Right lobe of liver (tissue), 6 donors: ENCODE data around the gene PGLYRP2. TPM values are rescaled to one million over a fixed set of nuclear protein-coding genes. Genes with fewer than 3 reads are reported as not detected.
A peak's percentile ranks its signal among the peaks of the same experiment; 100 is the strongest.

Source experiments
- ATAC-seq, 4 donors: fragments of 200-7000 bp; cut with Tn5 transposase; one replicate each; pipeline ENCODE4 v1.9.1; 2020; ENCODE audit warnings: mild to moderate bottlenecking in 4 of 4, moderate library complexity in 4 of 4
- DNase-seq, 3 donors: peaks; one replicate each; pipeline ENCODE4 v3.0.0-alpha.2; 2020
- H3K27ac ChIP-seq, 3 donors: fragments of 200-600 bp; one replicate each; pipeline ENCODE4 v1.8.0; 2022
- H3K27me3 ChIP-seq, 2 donors: fragments of 200-600 bp; one replicate each; pipeline ENCODE4 v1.8.0; 2022
- H3K36me3 ChIP-seq, 4 donors: fragments of 200-600 bp; sonication (generic) in 1 of 4; one replicate each; pipeline versions ENCODE4 v1.5.1 to v1.8.0; 2017 to 2022; ENCODE audit warnings: control low read depth in 1 of 4
- H3K4me1 ChIP-seq, 4 donors: fragments of 200-600 bp; sonication (generic) in 1 of 4; one replicate each; pipeline versions ENCODE4 v1.5.1 to v1.8.0; 2017 to 2022; ENCODE audit warnings: control low read depth in 1 of 4
- H3K4me3 ChIP-seq, 3 donors: fragments of 200-600 bp; one replicate each; pipeline ENCODE4 v1.8.0; 2022
- H3K9me3 ChIP-seq, 4 donors: fragments of 200-600 bp; sonication (generic) in 1 of 4; one replicate each; pipeline versions ENCODE4 v1.5.1 to v1.8.0; 2017 to 2022; ENCODE audit warnings: control low read depth in 1 of 4
- CTCF ChIP-seq, 4 donors: fragments of 200-600 bp in 3 of 4; fragments of 450-650 bp in 1 of 4; IDR thresholded peaks; one replicate each; pipeline versions ENCODE4 v1.5.1 to v1.8.0; 2016 to 2022; ENCODE audit warnings: antibody characterized with exemption in 4 of 4, mild to moderate bottlenecking in 2 of 4
- POLR2A ChIP-seq: fragments of 450-650 bp; IDR thresholded peaks from one replicate; pipeline ENCODE4 v1.6.1; 2017; ENCODE audit warnings: antibody characterized with exemption, mild to moderate bottlenecking
- WGBS: methylation state at CpG from one replicate; pipeline ENCODE4 v1.1.6; 2018; ENCODE audit warnings: low coverage, low lambda C conversion rate; ENCODE audit not compliant: insufficient coverage; ENCODE audit errors: missing lambda C conversion rate; 5-methylcytosine and 5-hydroxymethylcytosine counted together
- intact Hi-C, 2 donors: fragments of 100-400 bp; cut with DNase I; formaldehyde crosslinking; loops; one replicate each; pipeline versions ENCODE4 v1.11.2 to v1.14.1; 2022
- total RNA-seq, 6 experiments: library from RNA; depleted of rRNA in 2 of 6; stranded (reverse); fragments of >200 nt in 2 of 6; fragmentation: NEBNext Ultra II Directional in 3 of 6; extraction: Animal tissue kit (Norgen Biotek cat#: 25700) in 3 of 6; gene quantifications; one replicate each; pipeline versions ENCODE4 v1.1.0 to v1.2.4, GENCODE V29; 2016 to 2023
- donor health status: DM: no; HTN: yes; CAD: no.
- donor health status: DM: no; HTN: no; CAD: no.
- donor health status: DM: no; HTN: no; CAD: no.
- donor health status: DM: no; HTN: yes; CAD: no.
- donor health status: DM: no; HTN: yes; CAD: no.

PGLYRP2 gene
- total RNA-seq, 6 experiments from 2014 or later, result 45.1 to 135 (median 59.2) TPM

GRCh38 chr19:15436012-15436825 is 43.1 kb downstream of the PGLYRP2 start:
- H3K36me3 ChIP-seq, result no peaks in the 10 kb centered on the region

GRCh38 chr19:15433519-15434069 is 45.7 kb downstream of the PGLYRP2 start:
- WGBS, result 81% methylated on average over 6 of the region's 8 CpGs
- Histone ChIP-seq H3K9me3 (no peaks in the 10 kb centered on the region), H3K36me3 (no peaks in the 10 kb centered on the region), H3K27me3 (no peaks in the 10 kb centered on the region), H3K27ac (peak overlapping the region in 1 of 3 donors; percentile 82), H3K4me3 (peak overlapping the region in 1 of 3 donors; percentile 75), H3K4me1 (peaks cover 0 to 31% (median 13%) of the 10 kb centered on the region in 4 donors)
- intact Hi-C loops, result no loop called here
- DNase-seq, result no peak
- no peak for TF ChIP-seq CTCF (IDR thresholded peaks at IDR 0.05)
- no peak for TF ChIP-seq POLR2A
- ATAC-seq, result no peak

More at GRCh38 chr19:15436012-15436825, 43.1 kb downstream of the PGLYRP2 start:
- Histone ChIP-seq H3K27ac (no peak overlapping the region), H3K9me3 (no peaks in the 10 kb centered on the region), H3K27me3 (no peaks in the 10 kb centered on the region), H3K4me1 (peaks cover 0 to 21% (median 10%) of the 10 kb centered on the region in 4 donors), H3K4me3 (no peak overlapping the region)
- TF ChIP-seq POLR2A, result no peak
- ATAC-seq (no peak), DNase-seq (no peak)
- WGBS, result 84% methylated on average over 7 of the region's 10 CpGs
- intact Hi-C loops, result no loop called here

GRCh38 chr19:15432629-15433518 is 46.4 kb downstream of the PGLYRP2 start:
- H3K36me3 ChIP-seq, result no peaks in the 10 kb centered on the region
- WGBS, result 7% methylated on average over 14 of the region's 75 CpGs

GRCh38 chr19:15432018-15432494 is 47.2 kb downstream of the PGLYRP2 start:
- intact Hi-C loops, result no loop called here
- peaks cover 0 to 3% (median 0%) of the 10 kb centered on the region in 4 donors for H3K36me3 ChIP-seq
- no peaks in the 10 kb centered on the region for H3K27me3 ChIP-seq
- TF ChIP-seq POLR2A, result no peak
- TF ChIP-seq CTCF (IDR thresholded peaks at IDR 0.05), result no peak
- no peaks in the 10 kb centered on the region for H3K9me3 ChIP-seq
- H3K27ac ChIP-seq, result peak overlapping the region in 2 of 3 donors; percentile 10 to 38
- under 1% methylated on average over 29 of the region's 44 CpGs for WGBS
- ATAC-seq (no peak), DNase-seq (no peak)
- peaks cover 0 to 19% (median 6%) of the 10 kb centered on the region in 4 donors for H3K4me1 ChIP-seq
- peak overlapping the region; percentile 66 to 81 (median 73) for H3K4me3 ChIP-seq

More at GRCh38 chr19:15432629-15433518, 46.4 kb downstream of the PGLYRP2 start:
- TF ChIP-seq POLR2A (peak; percentile 44), CTCF (IDR thresholded peaks at IDR 0.05) (no peak)
- H3K27ac ChIP-seq, result peak overlapping the region; percentile 45 to 82 (median 65)
- intact Hi-C loops, result no loop called here
- peak overlapping the region; percentile 45 to 75 (median 66) for H3K4me3 ChIP-seq
- peaks cover 0 to 24% (median 10%) of the 10 kb centered on the region in 4 donors for H3K4me1 ChIP-seq
- H3K9me3 ChIP-seq, result no peaks in the 10 kb centered on the region
- no peaks in the 10 kb centered on the region for H3K27me3 ChIP-seq
- peak; percentile 92 to 98 (median 93) for ATAC-seq
- DNase-seq, result peak; percentile 93 to 95 (median 94)
